Liver (tissue), 3 donors: ENCODE results near the gene PRICKLE3.
A peak's percentile ranks its signal among the peaks of the same experiment; 100 is the strongest.

Source experiments
- EGR1 ChIP-seq, 2 donors: IDR thresholded peaks; 2 replicates each; pipeline ENCODE4 v1.6.1; 2016 to 2018; ENCODE audit warnings: antibody characterized with exemption in 2 of 2, low read depth in 2 of 2
- FOXA1 ChIP-seq: IDR thresholded peaks from 2 replicates; pipeline ENCODE4 v1.6.1; 2016; ENCODE audit warnings: antibody characterized with exemption
- FOXA2 ChIP-seq: IDR thresholded peaks from 2 replicates; pipeline ENCODE4 v1.6.1; 2016; ENCODE audit warnings: antibody characterized with exemption
- GABPA ChIP-seq, 2 donors: IDR thresholded peaks in 1 of 2; conservative IDR thresholded peaks in 1 of 2; 2 replicates each; pipeline ENCODE4 v1.6.1; 2016; ENCODE audit warnings: antibody characterized with exemption in 2 of 2, mild to moderate bottlenecking in 1 of 2, moderate library complexity in 1 of 2
- HNF4G ChIP-seq: IDR thresholded peaks from 2 replicates; pipeline ENCODE4 v1.6.1; 2016; ENCODE audit warnings: antibody characterized with exemption
- JUND ChIP-seq, 2 donors: IDR thresholded peaks; 2 replicates each; pipeline ENCODE4 v1.6.1; 2016; ENCODE audit warnings: antibody characterized with exemption in 2 of 2
- RAD21 ChIP-seq, 2 donors: IDR thresholded peaks; 2 replicates each; pipeline ENCODE4 v1.6.1; 2016; ENCODE audit warnings: antibody characterized with exemption in 2 of 2, mild to moderate bottlenecking in 2 of 2
- RXRA ChIP-seq, 2 donors: IDR thresholded peaks; 2 replicates each; pipeline ENCODE4 v1.6.1; 2017 to 2018; ENCODE audit warnings: antibody characterized with exemption in 2 of 2, mild to moderate bottlenecking in 1 of 2
- TAF1 ChIP-seq: conservative IDR thresholded peaks from 2 replicates; pipeline ENCODE4 v1.6.1; 2016; ENCODE audit warnings: antibody characterized with exemption, mild to moderate bottlenecking
- YY1 ChIP-seq: IDR thresholded peaks from 2 replicates; pipeline ENCODE4 v1.6.1; 2016; ENCODE audit warnings: antibody characterized with exemption, mild to moderate bottlenecking
- TF ChIP-seq, protein P1 (sequence below): fragments of 150-350 bp; IDR thresholded peaks from 2 replicates; pipeline ENCODE4 v1.5.1; 2017; ENCODE audit warnings: improper control_type of control experiment, low read depth, low read length; ENCODE audit not compliant: missing input control
- TF ChIP-seq, protein P2 (sequence below): IDR thresholded peaks from 2 replicates; pipeline ENCODE4 v1.6.1; 2016; ENCODE audit warnings: antibody characterized with exemption
- TF ChIP-seq, protein P3 (sequence below): IDR thresholded peaks from 2 replicates; pipeline ENCODE4 v1.6.1; 2016; ENCODE audit warnings: antibody characterized with exemption, mild to moderate bottlenecking
- TF ChIP-seq, protein P4 (sequence below): IDR thresholded peaks from 2 replicates; pipeline ENCODE4 v1.6.1; 2016; ENCODE audit warnings: antibody characterized with exemption
- donor health status: healthy.
- donor health status: healthy.

DNA sequence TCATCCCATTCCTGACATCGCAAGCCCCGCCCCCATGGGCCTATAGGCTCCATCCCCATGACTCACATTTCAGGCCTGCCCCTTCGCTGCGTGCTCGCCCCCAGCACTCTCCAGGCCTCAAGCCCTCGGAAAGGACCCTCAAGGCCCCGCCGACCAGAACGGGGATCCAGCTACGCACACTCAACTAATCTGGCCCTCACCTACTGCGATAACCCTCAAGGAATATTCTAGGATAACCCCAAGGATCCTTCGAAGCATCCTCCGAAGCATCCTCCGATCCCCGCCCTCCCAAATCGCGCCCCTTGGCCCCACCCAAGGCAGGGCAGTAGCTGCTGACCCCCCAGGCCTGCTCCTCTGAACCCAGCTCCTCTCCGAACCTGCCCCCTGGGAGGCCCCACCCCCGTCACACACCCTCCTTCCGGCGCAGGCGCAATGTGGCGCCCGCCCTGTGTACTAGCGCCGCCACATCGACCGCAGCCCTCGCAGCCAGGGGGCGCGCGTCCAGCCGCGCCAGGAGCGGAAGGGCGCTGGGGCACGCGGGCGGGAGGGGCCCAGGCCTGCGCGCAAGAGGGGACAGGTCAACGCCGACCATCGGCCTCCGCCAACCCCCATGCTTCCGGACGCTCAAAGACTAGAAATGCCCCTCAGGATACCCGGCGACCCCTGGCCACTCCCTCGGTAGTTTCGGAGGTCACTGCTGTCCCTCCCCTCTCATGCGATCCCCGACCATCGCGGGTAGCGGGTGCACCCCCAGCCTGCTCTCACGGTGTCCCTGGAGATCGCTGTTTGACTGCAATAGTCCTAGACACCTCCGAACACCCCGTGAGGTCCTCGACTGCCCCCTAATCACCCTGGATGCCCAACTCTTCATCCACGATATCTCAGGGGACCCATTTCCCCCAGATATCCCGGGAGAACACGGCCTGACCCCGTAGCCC is 30.0 kb downstream of the PRICKLE3 start:
- no peak for TF ChIP-seq GABPA (IDR thresholded peaks at IDR 0.05 in 1 of 2, conservative IDR thresholded peaks at IDR 0.05 in 1 of 2)
- TF ChIP-seq, protein P1, sequence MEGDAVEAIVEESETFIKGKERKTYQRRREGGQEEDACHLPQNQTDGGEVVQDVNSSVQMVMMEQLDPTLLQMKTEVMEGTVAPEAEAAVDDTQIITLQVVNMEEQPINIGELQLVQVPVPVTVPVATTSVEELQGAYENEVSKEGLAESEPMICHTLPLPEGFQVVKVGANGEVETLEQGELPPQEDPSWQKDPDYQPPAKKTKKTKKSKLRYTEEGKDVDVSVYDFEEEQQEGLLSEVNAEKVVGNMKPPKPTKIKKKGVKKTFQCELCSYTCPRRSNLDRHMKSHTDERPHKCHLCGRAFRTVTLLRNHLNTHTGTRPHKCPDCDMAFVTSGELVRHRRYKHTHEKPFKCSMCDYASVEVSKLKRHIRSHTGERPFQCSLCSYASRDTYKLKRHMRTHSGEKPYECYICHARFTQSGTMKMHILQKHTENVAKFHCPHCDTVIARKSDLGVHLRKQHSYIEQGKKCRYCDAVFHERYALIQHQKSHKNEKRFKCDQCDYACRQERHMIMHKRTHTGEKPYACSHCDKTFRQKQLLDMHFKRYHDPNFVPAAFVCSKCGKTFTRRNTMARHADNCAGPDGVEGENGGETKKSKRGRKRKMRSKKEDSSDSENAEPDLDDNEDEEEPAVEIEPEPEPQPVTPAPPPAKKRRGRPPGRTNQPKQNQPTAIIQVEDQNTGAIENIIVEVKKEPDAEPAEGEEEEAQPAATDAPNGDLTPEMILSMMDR = peak; percentile 63
- no peak for TF ChIP-seq JUND (IDR thresholded peaks at IDR 0.05)
- no peak for TF ChIP-seq FOXA1
- TF ChIP-seq, protein P2, sequence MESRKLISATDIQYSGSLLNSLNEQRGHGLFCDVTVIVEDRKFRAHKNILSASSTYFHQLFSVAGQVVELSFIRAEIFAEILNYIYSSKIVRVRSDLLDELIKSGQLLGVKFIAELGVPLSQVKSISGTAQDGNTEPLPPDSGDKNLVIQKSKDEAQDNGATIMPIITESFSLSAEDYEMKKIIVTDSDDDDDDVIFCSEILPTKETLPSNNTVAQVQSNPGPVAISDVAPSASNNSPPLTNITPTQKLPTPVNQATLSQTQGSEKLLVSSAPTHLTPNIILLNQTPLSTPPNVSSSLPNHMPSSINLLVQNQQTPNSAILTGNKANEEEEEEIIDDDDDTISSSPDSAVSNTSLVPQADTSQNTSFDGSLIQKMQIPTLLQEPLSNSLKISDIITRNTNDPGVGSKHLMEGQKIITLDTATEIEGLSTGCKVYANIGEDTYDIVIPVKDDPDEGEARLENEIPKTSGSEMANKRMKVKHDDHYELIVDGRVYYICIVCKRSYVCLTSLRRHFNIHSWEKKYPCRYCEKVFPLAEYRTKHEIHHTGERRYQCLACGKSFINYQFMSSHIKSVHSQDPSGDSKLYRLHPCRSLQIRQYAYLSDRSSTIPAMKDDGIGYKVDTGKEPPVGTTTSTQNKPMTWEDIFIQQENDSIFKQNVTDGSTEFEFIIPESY = no peak
- TF ChIP-seq RAD21 (IDR thresholded peaks at IDR 0.05) = peak; percentile 35 to 60
- no peak for TF ChIP-seq FOXA2
- no peak for TF ChIP-seq TAF1
- TF ChIP-seq HNF4G = no peak
- TF ChIP-seq EGR1 (IDR thresholded peaks at IDR 0.05; ENCODE audit: low read depth in 2 of 2) = no peak
- TF ChIP-seq, protein P3, sequence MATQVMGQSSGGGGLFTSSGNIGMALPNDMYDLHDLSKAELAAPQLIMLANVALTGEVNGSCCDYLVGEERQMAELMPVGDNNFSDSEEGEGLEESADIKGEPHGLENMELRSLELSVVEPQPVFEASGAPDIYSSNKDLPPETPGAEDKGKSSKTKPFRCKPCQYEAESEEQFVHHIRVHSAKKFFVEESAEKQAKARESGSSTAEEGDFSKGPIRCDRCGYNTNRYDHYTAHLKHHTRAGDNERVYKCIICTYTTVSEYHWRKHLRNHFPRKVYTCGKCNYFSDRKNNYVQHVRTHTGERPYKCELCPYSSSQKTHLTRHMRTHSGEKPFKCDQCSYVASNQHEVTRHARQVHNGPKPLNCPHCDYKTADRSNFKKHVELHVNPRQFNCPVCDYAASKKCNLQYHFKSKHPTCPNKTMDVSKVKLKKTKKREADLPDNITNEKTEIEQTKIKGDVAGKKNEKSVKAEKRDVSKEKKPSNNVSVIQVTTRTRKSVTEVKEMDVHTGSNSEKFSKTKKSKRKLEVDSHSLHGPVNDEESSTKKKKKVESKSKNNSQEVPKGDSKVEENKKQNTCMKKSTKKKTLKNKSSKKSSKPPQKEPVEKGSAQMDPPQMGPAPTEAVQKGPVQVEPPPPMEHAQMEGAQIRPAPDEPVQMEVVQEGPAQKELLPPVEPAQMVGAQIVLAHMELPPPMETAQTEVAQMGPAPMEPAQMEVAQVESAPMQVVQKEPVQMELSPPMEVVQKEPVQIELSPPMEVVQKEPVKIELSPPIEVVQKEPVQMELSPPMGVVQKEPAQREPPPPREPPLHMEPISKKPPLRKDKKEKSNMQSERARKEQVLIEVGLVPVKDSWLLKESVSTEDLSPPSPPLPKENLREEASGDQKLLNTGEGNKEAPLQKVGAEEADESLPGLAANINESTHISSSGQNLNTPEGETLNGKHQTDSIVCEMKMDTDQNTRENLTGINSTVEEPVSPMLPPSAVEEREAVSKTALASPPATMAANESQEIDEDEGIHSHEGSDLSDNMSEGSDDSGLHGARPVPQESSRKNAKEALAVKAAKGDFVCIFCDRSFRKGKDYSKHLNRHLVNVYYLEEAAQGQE = no peak
- TF ChIP-seq, protein P4, sequence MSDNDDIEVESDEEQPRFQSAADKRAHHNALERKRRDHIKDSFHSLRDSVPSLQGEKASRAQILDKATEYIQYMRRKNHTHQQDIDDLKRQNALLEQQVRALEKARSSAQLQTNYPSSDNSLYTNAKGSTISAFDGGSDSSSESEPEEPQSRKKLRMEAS = no peak
- no peak for TF ChIP-seq RXRA (IDR thresholded peaks at IDR 0.05)
- TF ChIP-seq YY1 = no peak
